Fibroblast of peridontal ligament (primary cell): ENCODE measurements around the gene GPHN.
A peak's percentile ranks its signal among the peaks of the same experiment; 100 is the strongest.

Experiments
- DNase-seq: peaks from one replicate; pipeline ENCODE4 v3.0.0-alpha.2; 2010; ENCODE audit errors: extremely low read depth

The GPHN gene

GRCh38 chr14:66507722-66508546, at the start of gene GPHN:
TSS of gene GPHN (plus strand) at chr14:66508147.
- peak; percentile 97 for DNase-seq

- DNase-seq = no peak
These were observed 48.3 kb upstream of the GPHN start for GRCh38 chr14:66459603-66460002.

GRCh38 chr14:66464261-66464660, 43.7 kb upstream of the GPHN start:
- no peak for DNase-seq

- DNase-seq = no peak
These were observed 39.1 kb upstream of the GPHN start for GRCh38 chr14:66468778-66469367.

- no peak for DNase-seq
These were observed 36.4 kb upstream of the GPHN start for GRCh38 chr14:66471584-66471983.

GRCh38 chr14:66472251-66472650, 35.7 kb upstream of the GPHN start:
- no peak for DNase-seq

- no peak for DNase-seq
These were observed 34.7 kb upstream of the GPHN start for GRCh38 chr14:66473223-66473622.

GRCh38 chr14:66476964-66477363, 31.0 kb upstream of the GPHN start:
- peak; percentile 50 for DNase-seq

- DNase-seq = no peak
These were observed 30.4 kb upstream of the GPHN start for GRCh38 chr14:66477567-66477966.

GRCh38 chr14:66482873-66483272, 25.1 kb upstream of the GPHN start:
- no peak for DNase-seq

- DNase-seq = no peak
These were observed 24.6 kb upstream of the GPHN start for GRCh38 chr14:66483322-66483721.

- DNase-seq = no peak
These were observed 22.9 kb upstream of the GPHN start for GRCh38 chr14:66485029-66485428.

GRCh38 chr14:66485910-66486421, 22.0 kb upstream of the GPHN start, which contains the start of gene CCDC196:
TSS of gene CCDC196 (plus strand) at chr14:66486371. CDS start at chr14:66486503, 132 bp downstream.
- no peak for DNase-seq

- DNase-seq = no peak
These were observed 20.8 kb upstream of the GPHN start for GRCh38 chr14:66487164-66487563.

GRCh38 chr14:66490143-66491111, 17.5 kb upstream of the GPHN start:
- DNase-seq = no peak

- DNase-seq = no peak
These were observed 14.2 kb upstream of the GPHN start for GRCh38 chr14:66493750-66494149.

- peak; percentile 82 for DNase-seq
These were observed 12.5 kb upstream of the GPHN start for GRCh38 chr14:66495218-66496098.

- DNase-seq = no peak
These were observed 11.6 kb upstream of the GPHN start for GRCh38 chr14:66496188-66496807.

- no peak for DNase-seq
These were observed 11.0 kb upstream of the GPHN start for GRCh38 chr14:66496911-66497310.

GRCh38 chr14:66498311-66498710, 9.6 kb upstream of the GPHN start:
- DNase-seq = peak; percentile 49
